Posterior cingulate gyrus (tissue), 11 donors: ENCODE measurements around the gene KRTAP21-3.
"Not testable (repeated sequence)": the region's sequence is repeated elsewhere in the genome, so short reads cannot be mapped to it uniquely, and the experiment has no call there.

Experiments used
- DNase-seq, 10 donors: peaks; one replicate each; pipeline versions ENCODE4 v3.0.0 to v3.0.0-alpha.2; 2020 to 2021; ENCODE audit warnings: mixed read lengths in 3 of 10
- intact Hi-C: fragments of 100-400 bp; cut with DNase I; formaldehyde crosslinking; loops from one replicate; pipeline ENCODE4 v1.15.1; 2023

KRTAP21-3 gene, protein sequence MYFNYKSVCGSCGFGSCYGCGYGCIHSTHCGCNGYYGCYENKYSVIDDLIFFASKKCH

DNA sequence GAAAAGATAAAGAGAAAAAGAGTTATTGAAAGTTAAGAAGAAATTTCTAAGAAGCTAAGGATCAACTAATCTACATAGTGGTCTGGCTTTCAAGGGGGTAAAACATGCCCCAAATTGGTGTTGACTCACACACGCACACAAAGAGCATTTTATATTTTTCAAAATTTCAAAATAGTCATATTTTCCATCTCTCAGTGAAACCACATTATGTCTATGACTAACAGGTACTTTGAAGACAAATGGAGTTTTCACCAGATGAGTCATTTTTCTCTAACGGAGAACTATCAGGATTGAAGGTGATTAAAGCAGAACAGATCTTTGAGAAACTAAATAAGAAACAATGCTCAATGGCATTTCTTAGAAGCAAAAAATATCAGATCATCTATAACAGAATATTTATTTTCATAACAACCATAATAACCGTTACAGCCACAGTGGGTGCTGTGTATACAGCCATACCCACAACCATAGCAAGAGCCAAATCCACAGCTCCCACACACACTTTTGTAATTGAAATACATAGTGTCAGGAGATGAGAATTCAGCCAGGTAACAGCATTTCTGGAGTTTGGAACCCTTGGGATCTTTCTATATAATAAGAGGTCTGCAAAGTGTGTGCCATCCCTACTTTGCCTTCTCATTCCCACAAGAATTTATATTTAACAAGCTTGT lies at the start of gene KRTAP21-3:
TSS of gene KRTAP21-3 (minus strand) at position 539 of the 671 bp plus-strand sequence. CDS start at position 521, 18 bp downstream.
- intact Hi-C loops = no loop called here
- DNase-seq = no peak

DNA sequence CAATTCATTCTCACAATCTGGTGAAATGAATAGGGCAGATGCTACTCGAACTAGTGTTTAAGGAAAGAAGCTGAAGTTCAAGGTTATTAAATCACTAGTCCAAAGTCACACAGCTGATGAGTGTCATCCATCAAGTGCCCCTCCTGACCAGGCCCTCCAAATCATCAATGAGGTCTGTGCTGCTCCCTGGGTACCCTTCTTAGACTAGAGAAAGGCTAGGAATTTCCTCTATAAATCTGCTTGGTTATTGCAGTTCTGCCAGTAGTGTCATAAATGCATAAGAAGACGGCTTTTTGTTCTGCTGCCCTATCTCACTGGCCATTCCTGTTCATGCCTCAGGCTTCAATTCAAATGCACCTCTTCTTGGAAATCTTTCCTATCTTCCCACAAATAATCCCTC lies 42.2 kb upstream of the KRTAP21-3 start:
- intact Hi-C loops = no loop called here
- DNase-seq = no peak

DNA sequence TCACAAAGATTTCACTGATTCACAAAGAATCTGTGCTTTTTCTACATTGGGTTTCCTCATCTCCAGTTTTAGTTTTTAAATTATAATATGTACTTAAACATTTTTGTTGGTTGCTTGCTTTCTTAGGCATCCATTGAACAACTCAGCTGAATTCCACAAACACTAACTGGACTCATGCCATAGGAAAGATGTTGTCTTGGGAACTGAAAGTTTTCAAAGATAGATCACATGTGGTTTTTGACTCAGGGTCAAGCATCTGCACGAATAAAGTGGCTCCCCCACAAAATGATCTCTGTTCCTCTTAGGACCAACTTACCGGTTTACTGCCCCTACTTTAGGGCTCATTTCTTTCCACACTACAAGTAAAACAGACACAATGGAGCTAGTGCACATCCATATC lies 39.7 kb upstream of the KRTAP21-3 start:
- intact Hi-C loops = no loop called here
- DNase-seq = no peak

DNA sequence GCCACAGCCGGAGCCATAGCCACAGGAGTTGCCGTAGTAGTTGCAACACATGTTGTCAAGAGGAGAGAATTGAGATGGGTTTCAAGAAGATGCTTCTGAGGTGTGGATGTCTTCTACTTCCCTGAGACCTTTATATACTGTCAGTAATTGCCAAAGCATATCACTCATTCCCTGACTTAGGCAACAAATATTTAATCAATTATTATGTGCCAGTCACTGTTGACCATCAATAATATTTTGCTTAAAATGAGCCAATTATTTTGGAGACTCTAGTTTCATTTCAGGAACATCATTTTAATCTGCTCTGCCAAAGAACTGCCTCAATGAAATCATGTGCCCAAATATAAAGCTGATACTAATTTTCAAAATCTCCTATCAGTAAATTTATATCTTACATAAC lies 36.8 kb upstream of the KRTAP21-3 start, which contains the start of gene KRTAP21-1:
TSS of gene KRTAP21-1 (minus strand) at position 101 of the 400 bp plus-strand sequence. CDS start at position 51, 50 bp downstream.
- intact Hi-C loops = not testable (repeated sequence)

DNA sequence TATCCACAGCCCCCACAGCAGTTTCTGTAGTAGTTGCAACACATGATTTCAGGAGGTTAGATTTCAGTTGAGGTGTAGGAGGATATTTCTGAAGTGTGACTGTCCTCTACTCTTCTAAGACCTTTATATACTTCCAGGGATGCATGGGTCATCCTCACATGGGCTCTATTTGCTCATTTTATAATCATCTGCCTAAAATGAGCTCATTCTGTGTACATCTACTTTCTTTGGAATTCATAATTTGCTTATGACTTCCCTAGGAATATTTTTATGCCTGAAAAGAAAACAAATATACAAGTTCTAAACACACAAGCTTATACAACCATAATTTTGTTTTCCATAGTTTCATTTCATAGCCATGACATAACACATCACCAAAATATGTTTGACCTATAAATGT lies 28.6 kb upstream of the KRTAP21-3 start, which contains the start of gene KRTAP21-2:
TSS of gene KRTAP21-2 (minus strand) at position 101 of the 400 bp plus-strand sequence. CDS start at position 44, 57 bp downstream.
- intact Hi-C loops = no loop called here
- no peak for DNase-seq

More for the DNA sequence above, 36.8 kb upstream of the KRTAP21-3 start, which contains the start of gene KRTAP21-1:
- DNase-seq = not testable (repeated sequence)

DNA sequence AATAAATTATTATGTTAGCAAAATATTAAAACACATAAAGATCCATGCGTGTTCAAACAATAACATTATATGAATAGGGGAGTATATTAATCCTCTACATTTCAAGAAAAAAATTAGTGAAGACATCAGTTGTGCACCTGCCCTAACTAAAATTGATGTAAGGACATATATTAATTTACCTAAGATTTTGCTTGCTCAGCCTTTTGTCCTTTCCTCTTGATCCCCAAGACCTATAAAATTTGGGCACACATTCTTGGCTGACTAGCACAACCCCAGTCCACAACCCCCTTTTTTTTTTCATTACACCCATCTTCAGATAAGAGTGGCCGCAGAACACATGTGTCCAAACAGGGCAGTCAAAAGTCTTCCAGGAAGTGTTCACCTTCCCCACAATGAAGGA lies 21.9 kb upstream of the KRTAP21-3 start:
- intact Hi-C loops = no loop called here
- no peak for DNase-seq

DNA sequence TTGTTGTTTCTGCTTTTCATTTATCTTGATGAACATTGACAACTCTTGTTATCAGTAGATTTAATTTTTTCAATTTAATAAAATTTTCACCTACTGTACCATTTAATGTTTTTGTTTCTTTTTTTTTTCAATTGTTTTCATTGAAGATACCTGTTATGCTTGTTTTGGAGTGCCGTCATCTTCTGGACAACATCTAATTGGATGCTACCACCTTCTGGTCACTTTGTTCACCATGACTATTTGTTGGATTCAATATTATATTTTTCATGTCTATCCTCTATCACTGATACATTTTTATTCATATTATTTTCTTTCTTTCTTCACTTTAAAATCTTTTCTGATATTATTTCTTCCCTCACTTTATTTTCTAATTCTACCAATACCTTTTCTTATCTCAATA lies 14.4 kb upstream of the KRTAP21-3 start:
- intact Hi-C loops = no loop called here
- no peak for DNase-seq

DNA sequence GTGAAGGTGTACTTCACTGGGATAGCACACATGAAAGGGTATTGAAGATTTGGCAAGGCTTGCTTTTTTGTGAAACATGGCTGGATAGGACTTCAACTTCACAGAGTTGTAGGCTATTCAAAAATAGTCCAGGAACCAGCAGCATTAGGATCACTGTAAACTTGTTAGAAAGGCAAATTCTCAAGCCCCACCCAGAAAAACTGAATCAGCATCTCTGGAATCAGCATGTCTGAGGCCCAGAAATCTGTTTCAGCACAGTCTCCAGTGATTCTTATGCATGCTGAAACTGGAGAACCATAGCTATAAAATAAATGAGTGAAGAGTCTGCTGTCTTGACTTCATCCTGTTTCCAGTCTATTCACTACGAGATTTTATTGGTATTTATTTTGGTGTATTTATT lies 8.1 kb upstream of the KRTAP21-3 start:
- intact Hi-C loops = no loop called here
- no peak for DNase-seq

DNA sequence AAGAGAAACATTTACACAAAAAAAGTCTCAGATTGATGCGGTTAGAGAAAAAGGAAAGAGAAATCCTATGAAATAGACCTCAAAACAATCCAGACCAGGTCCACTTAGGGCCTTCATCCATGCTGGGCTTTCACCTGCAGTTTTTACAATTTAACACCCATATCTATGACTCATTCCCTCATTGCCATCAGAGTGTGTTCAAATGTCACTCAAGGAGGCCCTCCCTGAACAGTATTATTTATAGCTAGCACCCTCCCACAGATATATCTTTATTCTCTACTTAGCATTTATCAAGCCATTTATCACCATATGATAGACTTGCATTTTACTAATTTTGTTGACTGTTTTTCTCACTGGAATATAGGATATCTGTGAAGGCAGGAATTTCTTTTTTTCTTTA lies 824 bp upstream of the KRTAP21-3 start:
- intact Hi-C loops = no loop called here
- no peak for DNase-seq

DNA sequence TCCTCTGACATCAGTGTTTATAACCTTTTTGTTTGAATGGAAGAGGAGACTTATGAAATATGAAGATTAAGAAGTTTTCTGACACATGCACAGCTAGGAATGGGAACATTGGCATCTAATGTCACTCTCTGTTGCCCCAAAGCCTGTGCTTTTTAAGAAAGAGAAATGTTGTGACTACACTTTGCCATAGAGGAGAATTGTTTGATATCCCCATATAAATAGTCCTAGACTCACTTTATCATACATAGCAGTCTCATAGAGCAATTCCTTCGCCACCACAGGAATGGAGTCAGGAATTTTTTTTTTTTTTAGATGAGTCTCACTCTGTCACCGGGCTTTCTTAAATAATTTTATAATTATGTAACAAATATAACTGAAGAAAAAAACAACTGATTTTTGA lies 1.5 kb downstream of the KRTAP21-3 start:
- no peak for DNase-seq
- intact Hi-C loops = no loop called here

DNA sequence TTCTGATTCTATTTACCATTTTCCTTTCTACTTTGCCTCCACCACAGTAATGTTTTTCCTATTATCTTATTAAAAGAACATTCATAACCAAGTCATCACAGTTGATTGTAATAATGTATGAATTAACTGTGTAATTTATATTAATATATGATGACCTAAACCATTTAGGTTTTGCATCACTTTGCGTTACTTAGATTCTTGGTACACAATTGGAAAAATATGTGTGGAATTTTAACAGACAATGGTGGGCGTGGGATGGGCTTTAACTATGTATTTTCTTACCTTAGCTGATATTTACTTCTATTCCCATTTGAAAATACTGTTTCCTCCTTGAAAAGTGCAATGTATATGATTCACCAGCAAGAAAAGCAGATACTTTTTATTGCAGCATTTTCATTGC lies 3.6 kb downstream of the KRTAP21-3 start:
- no peak for DNase-seq
- intact Hi-C loops = no loop called here

DNA sequence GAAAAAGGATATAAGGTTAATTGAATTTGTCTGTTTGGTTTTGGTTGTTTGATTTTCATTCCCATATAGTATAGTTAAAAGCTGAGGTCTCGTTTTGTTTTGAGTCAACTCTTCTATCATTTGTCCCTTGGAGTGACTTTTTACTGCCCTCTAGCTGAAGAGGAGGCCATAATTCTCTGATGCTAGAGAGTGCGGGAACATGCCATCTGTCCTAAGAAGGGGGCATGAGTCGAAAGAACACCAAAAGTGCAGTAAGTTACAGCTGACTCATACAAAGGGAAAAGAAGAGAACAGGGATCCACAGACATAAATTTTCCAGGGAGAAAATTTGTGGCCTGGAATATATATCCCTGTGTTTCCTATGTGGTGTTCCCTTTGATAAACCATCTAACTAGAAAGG lies 4.1 kb downstream of the KRTAP21-3 start:
- no peak for DNase-seq
- intact Hi-C loops = no loop called here

DNA sequence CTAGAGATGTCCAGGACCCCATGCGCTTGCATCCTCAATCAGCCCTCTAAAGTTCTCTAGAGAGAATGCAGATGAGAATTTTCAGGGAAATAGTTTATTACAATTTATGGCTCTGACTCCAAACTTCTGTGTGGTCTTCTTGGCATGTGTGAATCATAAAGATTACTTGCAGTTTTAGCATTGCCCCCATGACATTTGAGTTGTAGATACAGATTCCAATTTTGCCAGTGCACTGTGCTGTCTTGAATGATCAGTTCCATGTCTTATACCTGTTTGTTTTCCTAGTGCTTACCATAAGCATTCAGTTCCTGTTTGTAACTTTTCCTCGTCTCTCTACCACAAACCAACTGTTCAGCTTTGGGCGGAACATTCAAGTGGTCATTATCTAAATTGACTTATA lies 4.8 kb downstream of the KRTAP21-3 start:
- intact Hi-C loops = no loop called here
- DNase-seq = no peak

DNA sequence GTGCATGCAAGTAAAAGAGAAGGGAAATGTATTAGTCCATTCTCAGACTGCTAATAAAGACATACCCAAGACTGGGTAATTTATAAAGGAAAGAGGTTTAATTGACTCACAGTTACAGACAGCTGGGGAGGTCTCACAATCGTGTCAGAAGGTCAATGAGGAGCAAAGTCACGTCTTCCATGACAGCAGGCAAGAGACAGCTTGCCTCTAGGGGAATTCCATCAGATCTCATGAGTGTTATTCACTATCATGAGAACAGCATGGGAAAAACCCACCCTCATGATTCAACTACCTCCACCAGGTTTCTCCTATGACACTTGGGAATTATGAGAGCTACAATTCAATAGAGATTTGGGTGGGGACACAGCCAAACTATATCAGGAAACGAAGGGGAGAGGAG lies 8.1 kb downstream of the KRTAP21-3 start:
- intact Hi-C loops = no loop called here
- DNase-seq = no peak

DNA sequence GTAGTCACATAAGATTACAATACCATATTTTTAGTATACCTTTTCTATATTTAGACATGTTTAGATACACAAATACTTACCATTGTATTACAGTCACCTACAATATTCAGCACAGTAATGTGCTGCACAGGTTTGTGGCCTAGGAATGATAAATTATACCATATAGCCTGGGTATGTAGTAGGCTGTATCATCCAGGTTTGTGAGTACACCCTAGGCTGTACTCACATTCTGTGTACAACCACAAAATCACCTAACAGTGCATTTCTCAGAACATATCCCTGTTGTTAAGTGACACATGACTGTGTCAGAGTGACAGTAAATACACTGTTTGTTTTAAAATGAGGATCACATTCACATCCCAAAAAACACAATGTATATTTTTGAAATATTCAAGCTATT lies 11.2 kb downstream of the KRTAP21-3 start:
- intact Hi-C loops = no loop called here

DNA sequence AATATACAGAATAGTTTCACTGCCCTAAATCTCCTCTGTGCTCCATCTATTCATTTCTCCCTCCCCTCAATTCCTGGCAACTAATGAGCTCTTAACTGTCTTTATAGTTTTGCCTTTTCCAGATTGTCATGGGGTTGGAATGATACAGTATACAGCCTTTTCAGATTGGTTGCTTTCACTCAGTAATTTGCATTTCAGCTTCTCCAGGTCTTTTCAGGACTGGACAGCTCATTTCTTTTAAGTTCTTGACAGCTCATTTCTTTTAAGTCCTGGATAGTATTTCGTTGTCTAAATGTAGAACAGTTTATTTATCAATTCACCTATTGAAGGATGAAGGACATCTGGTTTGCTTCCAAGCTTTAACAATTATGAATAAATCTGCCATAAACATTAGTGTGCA lies 22.6 kb downstream of the KRTAP21-3 start:
- no peak for DNase-seq
- intact Hi-C loops = no loop called here

More for the DNA sequence above, 11.2 kb downstream of the KRTAP21-3 start:
- DNase-seq = no peak

DNA sequence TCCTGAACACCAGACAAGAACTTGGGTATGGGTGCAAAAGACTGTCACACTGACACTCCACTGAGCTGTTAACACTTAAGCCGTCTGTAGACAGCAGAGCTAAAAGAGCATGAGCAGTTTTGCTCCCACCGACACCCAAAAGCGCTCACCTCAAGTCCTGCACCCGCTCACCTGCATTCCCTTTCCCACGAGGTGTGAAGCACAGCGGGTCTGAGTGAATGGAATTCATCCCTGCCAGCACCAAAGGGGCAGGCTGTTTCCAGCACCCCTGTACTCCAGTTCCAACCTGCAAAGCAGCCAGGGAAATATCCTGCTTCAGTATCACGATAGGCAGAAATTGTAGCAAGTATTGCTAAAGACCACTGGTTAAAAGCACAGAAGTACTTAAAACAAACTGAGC lies 28.8 kb downstream of the KRTAP21-3 start:
- intact Hi-C loops = no loop called here
- DNase-seq = no peak

DNA sequence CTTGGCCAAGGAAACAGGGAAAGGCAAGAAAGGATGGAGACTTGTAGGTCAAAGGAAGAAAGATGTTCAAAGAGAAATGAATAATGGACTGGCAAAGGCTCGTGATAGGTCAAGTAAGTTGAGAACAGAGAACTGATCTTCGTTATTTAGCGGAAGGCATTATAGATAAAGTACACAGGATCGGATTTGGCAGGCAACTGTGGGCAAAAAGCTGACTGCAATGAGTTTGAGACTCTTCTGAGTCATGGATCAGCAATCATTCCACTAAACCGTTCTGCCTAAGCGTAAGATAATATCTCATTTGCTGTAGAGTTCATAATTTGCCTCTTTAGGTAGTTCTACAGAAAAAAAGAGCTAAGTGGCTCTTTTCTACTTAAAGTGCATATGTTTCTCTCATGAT lies 34.1 kb downstream of the KRTAP21-3 start:
- intact Hi-C loops = no loop called here

DNA sequence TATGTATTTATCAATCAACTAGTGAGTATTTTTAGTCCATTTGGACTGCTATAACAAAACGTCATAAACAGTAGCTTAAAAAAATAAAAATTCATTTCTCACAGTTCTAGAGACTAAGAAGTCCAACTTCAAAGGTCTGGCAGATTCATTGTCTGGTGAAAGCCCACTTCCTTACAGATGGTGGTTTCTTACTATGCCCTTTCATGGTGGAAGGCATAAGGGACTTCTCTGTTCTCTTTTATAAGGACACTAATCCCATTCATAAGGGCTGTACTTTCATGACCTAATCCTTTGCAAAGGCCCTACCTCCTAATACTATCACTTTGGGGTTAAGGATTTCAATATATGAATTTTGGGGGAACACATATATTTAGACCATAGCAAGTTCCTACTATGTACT lies 38.0 kb downstream of the KRTAP21-3 start:
- intact Hi-C loops = no loop called here
- no peak for DNase-seq

More for the DNA sequence above, 34.1 kb downstream of the KRTAP21-3 start:
- no peak for DNase-seq

DNA sequence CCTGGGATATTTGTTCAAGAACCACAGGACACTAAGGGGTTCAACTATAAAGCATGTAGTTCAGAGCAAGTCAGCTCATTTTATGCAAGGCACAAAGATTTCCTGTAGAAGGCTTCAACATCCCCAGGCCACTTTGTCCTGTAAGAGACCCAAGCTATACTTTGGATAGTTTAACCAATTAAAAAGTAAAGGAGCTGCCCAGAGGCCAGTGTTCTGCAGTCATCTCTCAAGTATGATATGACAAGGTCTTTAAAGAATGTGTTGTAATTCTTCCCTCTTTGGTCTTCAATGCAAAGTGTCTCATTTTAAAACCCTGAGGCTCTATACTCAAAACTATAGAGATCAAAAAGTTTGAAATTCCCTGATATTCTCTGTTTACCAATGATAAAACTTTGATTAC lies 41.8 kb downstream of the KRTAP21-3 start:
- intact Hi-C loops = no loop called here
- no peak for DNase-seq

DNA sequence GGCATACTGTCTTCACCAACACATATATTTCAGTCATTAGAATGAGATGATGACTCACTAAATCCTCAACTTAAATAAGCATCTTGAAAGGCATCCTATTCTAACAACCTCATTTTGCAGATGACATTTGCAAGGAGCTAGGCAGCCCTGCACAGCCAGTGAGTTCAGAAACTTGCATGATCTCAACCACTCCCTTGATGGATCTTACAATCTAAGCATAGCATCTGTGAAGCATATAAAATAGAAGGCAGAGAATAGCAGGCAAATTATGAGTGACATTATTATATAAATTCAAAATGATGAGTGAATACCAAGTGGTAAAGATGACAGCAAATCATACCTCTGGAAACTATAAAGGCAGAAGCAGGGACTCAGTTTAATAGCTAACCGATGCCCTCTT lies 44.3 kb downstream of the KRTAP21-3 start:
- DNase-seq = no peak
- intact Hi-C loops = no loop called here

DNA sequence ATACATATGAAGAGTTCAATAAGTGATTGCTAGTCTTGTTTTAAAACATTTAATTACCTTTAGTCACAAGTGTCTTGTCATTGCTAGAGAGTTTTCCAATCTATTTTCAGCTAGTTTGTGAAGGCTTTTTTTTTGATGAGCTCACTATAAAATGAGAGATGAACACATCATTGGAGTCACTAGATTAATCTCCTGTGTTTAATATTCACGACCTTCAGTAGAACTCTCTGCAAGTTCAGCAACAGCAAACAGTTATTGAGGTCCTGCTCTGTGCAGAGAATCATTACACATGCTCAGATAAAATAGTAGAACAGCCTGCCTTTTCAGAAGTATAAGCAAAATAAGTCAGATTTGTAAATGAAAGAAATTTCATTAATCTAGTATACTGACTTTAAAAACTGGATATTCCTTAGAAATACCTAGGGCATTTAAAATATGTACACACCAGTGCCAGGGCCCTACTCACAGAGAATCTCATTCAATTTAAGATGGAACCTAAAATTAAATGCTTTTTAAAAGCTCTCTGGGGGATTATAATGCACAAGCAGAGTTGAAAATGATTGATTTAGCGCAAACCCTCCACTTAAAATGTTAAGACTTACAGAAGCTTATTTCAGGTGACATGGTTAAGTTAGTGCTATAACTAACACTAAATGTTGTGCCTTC lies 45.5 kb downstream of the KRTAP21-3 start:
- no peak for DNase-seq
- intact Hi-C loops = no loop called here
